Measurements from ENCODE around the gene ADGRD2. TPM values are rescaled to one million over a fixed set of nuclear protein-coding genes. Genes with fewer than 3 reads are reported as not detected.

Gene ADGRD2
- total RNA-seq, 1 donor from 2014 or later = not detected

DNA sequence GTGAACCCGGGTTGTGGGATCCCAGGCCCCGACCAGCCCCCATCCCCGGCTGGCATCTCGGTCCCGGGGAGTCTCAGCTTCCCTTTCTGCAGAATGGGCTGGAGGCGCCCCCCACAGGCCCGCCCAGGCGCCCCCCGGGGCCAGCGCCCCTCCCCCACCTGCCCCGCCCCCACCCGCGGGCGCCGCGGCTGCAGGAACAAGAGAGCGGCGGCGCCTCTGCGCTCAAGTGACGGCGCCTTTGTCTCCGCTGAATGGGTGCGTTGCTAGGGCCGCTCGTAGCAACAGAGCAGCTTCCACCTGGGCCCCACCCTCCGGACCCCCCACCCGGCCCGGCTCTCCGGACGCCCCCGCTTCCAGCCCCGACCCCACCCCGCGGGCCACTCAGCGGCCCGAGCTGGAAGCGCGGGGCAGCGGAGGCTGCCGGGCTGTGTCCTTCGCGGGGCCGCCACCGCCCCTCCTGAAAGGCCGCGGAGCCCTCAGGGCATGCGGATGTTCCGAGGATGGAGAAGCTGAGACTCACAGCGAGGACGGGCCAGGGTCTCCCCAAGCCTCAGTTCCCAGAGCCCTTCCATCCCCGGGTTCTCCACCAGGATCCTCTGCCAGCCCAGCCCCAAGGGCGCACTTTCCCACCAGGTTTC is 27.5 kb downstream of the ADGRD2 start:
- Mint-ChIP-seq H3K27me3 (ENCODE audit: unreplicated experiment) (peaks cover 9% of the 10 kb centered on the region), H3K27ac (ENCODE audit: unreplicated experiment) (no peak overlapping the region), H3K36me3 (ENCODE audit: unreplicated experiment) (no peaks in the 10 kb centered on the region), H3K4me1 (ENCODE audit: low read depth, unreplicated experiment) (peaks cover 2% of the 10 kb centered on the region), H3K9me3 (ENCODE audit: unreplicated experiment) (peaks cover 2% of the 10 kb centered on the region), H3K4me3 (ENCODE audit: unreplicated experiment) (peak overlapping the region; percentile 15)
- DNase-seq = peak; percentile 54
- peak; percentile 4 for TF ChIP-seq CTCF (IDR thresholded peaks at IDR 0.05; ENCODE audit: partially characterized antibody, unreplicated experiment)

DNA sequence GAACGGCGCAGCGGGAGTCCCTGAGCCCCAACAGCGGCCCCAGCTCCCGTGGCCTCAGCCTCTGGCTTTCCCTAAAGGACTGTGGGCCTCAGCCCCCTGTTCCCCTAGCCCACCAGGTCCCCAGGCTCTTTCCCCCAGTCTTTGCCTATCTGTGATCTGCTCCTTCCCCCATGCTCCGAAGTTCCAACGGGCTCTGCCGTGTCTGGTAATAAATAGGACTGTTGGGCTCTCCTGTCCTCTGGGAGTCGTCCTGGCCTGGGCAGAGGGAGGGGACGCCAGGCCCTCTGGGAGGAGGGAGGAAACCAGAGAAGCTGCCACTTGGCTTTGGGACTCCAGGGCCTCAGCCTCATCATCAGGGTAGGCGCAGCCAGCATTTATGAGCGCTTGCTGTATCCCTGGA is 28.1 kb downstream of the ADGRD2 start:
- Mint-ChIP-seq H3K27me3 (ENCODE audit: unreplicated experiment) (peaks cover 9% of the 10 kb centered on the region), H3K4me1 (ENCODE audit: low read depth, unreplicated experiment) (peaks cover 2% of the 10 kb centered on the region), H3K4me3 (ENCODE audit: unreplicated experiment) (peak overlapping the region; percentile 59), H3K36me3 (ENCODE audit: unreplicated experiment) (no peaks in the 10 kb centered on the region), H3K27ac (ENCODE audit: unreplicated experiment) (no peak overlapping the region), H3K9me3 (ENCODE audit: unreplicated experiment) (peaks cover 5% of the 10 kb centered on the region)
- no peak for DNase-seq
- no peak for TF ChIP-seq CTCF (IDR thresholded peaks at IDR 0.05; ENCODE audit: partially characterized antibody, unreplicated experiment)

- no peak for DNase-seq
- Mint-ChIP-seq H3K4me3 (ENCODE audit: unreplicated experiment) (no peak overlapping the region), H3K27me3 (ENCODE audit: unreplicated experiment) (peaks cover 14% of the 10 kb centered on the region), H3K9me3 (ENCODE audit: unreplicated experiment) (peaks cover 5% of the 10 kb centered on the region), H3K4me1 (ENCODE audit: low read depth, unreplicated experiment) (peaks cover 2% of the 10 kb centered on the region), H3K27ac (ENCODE audit: unreplicated experiment) (no peak overlapping the region), H3K36me3 (ENCODE audit: unreplicated experiment) (no peaks in the 10 kb centered on the region)
- no peak for TF ChIP-seq CTCF (IDR thresholded peaks at IDR 0.05; ENCODE audit: partially characterized antibody, unreplicated experiment)
Measured at GRCh38 chr9:124479371-124479770, 29.1 kb downstream of the ADGRD2 start.

DNA sequence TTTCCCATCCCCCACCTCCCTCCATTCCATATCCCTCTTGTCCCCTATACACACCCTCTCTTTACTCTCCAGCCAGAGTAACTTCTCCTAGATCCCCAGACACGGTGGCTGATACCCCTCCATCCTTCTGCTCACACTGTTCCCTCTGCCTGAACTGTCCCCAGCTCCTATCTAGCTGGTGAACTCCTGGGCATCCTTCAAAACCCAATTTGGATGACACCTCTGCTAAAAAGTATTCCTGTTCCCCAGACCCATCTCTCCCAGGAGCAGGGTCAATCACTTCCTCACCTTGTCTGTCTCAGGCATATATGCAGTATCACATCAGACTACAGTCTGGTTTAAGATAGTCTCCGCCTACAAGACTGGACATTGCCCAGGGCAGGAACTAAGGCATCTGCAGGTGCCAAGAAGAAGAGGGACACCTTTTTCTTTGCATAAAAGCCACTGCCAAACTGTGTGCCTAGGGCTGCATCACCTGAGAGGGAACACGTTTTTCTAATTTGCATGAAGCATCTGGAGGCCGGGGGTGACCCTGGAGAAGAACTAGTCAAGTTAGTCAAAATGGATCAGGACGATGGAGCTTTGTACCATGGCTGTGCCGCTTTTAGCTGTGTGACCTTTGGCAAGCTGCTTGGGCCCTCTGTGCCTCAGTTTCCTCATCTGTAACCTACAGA is 29.8 kb downstream of the ADGRD2 start:
- Mint-ChIP-seq H3K4me3 (ENCODE audit: unreplicated experiment) (no peak overlapping the region), H3K9me3 (ENCODE audit: unreplicated experiment) (peaks cover 5% of the 10 kb centered on the region), H3K4me1 (ENCODE audit: low read depth, unreplicated experiment) (peaks cover 2% of the 10 kb centered on the region), H3K27me3 (ENCODE audit: unreplicated experiment) (peaks cover 14% of the 10 kb centered on the region), H3K27ac (ENCODE audit: unreplicated experiment) (no peak overlapping the region), H3K36me3 (ENCODE audit: unreplicated experiment) (no peaks in the 10 kb centered on the region)
- no peak for TF ChIP-seq CTCF (IDR thresholded peaks at IDR 0.05; ENCODE audit: partially characterized antibody, unreplicated experiment)
- DNase-seq = no peak

DNA sequence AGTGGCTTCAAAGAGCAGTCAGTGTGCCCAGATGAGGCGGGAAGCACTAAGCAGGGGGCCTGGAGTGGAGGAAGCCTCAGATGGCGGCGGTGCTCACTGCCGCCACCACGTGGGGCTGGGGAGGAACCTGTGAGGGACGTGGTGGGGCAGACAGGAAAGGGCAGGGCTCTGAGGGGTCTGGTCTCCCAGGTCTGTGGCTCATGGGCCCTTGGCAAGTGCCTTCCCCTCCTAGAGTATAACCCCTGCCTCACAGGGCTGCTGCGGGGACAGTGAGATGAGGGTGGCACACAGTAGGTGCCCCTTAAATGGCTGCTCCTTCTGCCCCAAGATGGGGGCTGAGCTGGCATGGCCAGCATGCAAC is 30.4 kb downstream of the ADGRD2 start:
- peaks cover 5% of the 10 kb centered on the region for H3K9me3 Mint-ChIP-seq (ENCODE audit: unreplicated experiment)
- TF ChIP-seq CTCF (IDR thresholded peaks at IDR 0.05; ENCODE audit: partially characterized antibody, unreplicated experiment) = peak; percentile 39
- H3K4me1 Mint-ChIP-seq (ENCODE audit: low read depth, unreplicated experiment) = peaks cover 2% of the 10 kb centered on the region
- no peak overlapping the region for H3K27ac Mint-ChIP-seq (ENCODE audit: unreplicated experiment)
- no peak overlapping the region for H3K4me3 Mint-ChIP-seq (ENCODE audit: unreplicated experiment)
- H3K36me3 Mint-ChIP-seq (ENCODE audit: unreplicated experiment) = no peaks in the 10 kb centered on the region
- DNase-seq = peak; percentile 70
- H3K27me3 Mint-ChIP-seq (ENCODE audit: unreplicated experiment) = peaks cover 14% of the 10 kb centered on the region

All from glutamatergic neuron (in vitro differentiated cells).